Measurements from ENCODE around the gene CDYL2. TPM values are rescaled to one million over a fixed set of nuclear protein-coding genes. Genes with fewer than 3 reads are reported as not detected.

Gene CDYL2
- total RNA-seq, 2 experiments from 2014 or later: 40.7 to 49.0 TPM

DNA sequence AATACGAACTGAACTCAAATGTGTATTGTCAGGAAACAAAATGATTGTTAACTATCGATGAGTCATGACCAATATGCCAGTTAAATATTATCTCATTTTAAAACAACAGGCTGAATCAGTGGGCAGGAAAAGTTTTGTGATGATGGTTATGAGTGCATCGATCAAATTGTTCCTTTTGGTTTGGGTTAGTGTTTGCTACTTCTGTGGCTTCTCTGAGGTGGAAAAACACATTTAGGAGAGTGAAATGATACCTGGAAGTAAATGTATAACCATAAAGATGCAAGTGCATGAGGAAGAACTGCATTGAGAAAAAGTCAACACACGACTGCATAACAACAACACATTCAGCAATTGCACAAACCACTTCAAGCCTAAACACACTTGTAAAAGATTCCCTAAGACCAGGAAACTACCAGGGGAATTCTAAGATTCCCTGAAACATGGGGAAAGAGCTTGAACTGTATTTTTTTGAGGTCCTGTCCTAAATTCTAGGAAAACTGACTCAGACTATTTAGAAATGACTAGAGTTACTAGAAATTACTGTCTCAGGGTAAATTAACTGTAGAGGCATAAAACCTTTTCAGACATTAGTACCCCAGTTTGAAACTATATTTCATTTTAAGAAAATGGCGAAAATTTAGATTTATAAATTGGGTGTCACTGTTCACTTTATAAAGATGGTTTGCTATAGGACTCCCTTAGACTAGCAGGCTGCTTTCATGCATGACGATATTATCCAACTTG lies 44.8 kb downstream of the CDYL2 start:
- ChIA-PET CTCF (no interaction called here), POLR2A (no interaction called here)
- Mint-ChIP-seq H3K4me3 (no peak overlapping the region), H3K9me3 (no peaks in the 10 kb centered on the region), H3K4me1 (peaks cover 13% of the 10 kb centered on the region), H3K36me3 (ENCODE audit: low read depth) (peaks cover 11% of the 10 kb centered on the region), H3K27ac (peak overlapping the region; percentile 5), H3K27me3 (peaks cover 2% of the 10 kb centered on the region)
- no peak for DNase-seq

DNA sequence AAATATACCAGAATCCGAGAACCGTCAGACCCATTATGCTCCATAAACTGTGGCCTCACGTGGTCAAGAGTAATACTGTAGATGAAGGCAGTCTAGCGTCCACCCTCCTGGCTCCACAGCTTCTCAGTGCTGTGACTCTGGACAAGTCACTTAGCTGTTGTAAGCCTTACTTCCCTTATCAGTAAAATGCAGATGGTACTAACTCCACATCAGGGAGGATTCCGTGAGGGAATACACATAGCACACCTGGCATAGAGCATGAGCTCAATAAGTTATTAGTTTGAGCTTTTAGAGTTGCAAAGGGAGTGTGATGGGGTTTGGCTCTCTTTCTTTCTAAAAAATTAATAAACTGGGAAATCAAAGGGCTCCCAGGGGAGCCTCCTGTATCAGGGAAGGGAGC lies 49.9 kb downstream of the CDYL2 start:
- no peak for DNase-seq
- Mint-ChIP-seq H3K27me3 (peaks cover 2% of the 10 kb centered on the region), H3K27ac (no peak overlapping the region), H3K4me3 (no peak overlapping the region), H3K9me3 (no peaks in the 10 kb centered on the region), H3K4me1 (peaks cover 17% of the 10 kb centered on the region), H3K36me3 (ENCODE audit: low read depth) (peaks cover 1% of the 10 kb centered on the region)
- POLR2A ChIA-PET: no interaction called here
- CTCF ChIA-PET: no interaction called here

DNA sequence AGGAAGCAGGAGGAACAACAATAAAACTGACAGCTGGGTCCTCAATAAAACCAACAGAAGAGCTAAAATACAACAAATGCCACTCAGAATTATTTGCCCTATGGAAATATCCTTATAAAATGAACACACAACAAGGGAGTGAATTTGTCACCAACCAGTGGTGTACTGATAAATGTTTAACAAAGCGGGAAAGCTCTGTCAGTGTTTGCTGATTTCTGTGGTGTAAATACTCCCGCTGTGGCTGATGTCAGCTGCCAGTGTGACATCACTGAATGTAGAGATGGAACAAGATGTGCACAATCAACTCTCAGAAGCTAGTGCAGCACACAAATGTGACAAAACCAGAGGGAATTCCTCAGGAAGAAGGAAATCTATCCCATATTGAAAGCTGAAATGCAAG lies 51.9 kb downstream of the CDYL2 start:
- peaks cover 2% of the 10 kb centered on the region for H3K9me3 Mint-ChIP-seq
- H3K4me1 Mint-ChIP-seq: peaks cover 18% of the 10 kb centered on the region
- H3K27me3 Mint-ChIP-seq: peaks cover 2% of the 10 kb centered on the region
- ChIA-PET POLR2A (no interaction called here), CTCF (interaction anchor here (1.0 kb wide), 1 partner anchor 9 kb away, joined by 3 read pairs; no protein-coding TSS in a partner anchor)
- H3K27ac Mint-ChIP-seq: no peak overlapping the region
- H3K4me3 Mint-ChIP-seq: no peak overlapping the region
- DNase-seq: no peak
- H3K36me3 Mint-ChIP-seq (ENCODE audit: low read depth): peaks cover 2% of the 10 kb centered on the region

DNA sequence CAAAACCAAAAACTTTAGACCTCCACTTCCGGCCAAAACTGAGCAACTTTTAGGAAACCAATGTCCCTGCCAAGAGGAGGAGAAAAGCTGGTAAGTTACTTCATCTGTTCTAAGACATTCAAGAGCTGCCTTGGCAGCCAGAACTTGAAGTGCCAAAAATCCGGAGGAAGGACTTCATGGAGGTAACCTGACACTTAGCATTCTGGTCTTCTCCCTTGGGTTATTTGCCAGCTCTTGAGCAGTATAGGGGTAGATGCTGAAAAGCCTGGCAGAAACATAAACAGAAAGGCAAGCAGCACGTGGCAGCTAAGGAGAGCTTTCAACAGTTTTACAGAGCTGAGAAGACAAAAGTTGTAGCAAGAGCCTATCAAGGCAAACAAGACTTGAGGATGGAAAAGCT lies 53.2 kb downstream of the CDYL2 start:
- Mint-ChIP-seq H3K9me3 (peaks cover 5% of the 10 kb centered on the region), H3K27ac (no peak overlapping the region), H3K4me1 (peaks cover 19% of the 10 kb centered on the region), H3K27me3 (peaks cover 2% of the 10 kb centered on the region), H3K36me3 (ENCODE audit: low read depth) (peaks cover 10% of the 10 kb centered on the region), H3K4me3 (no peak overlapping the region)
- no peak for DNase-seq
- ChIA-PET POLR2A (no interaction called here), CTCF (interaction anchor here (0.8 kb wide), 2 partner anchors 150 to 224 kb away, joined by 3 read pairs; no protein-coding TSS in a partner anchor)

DNA sequence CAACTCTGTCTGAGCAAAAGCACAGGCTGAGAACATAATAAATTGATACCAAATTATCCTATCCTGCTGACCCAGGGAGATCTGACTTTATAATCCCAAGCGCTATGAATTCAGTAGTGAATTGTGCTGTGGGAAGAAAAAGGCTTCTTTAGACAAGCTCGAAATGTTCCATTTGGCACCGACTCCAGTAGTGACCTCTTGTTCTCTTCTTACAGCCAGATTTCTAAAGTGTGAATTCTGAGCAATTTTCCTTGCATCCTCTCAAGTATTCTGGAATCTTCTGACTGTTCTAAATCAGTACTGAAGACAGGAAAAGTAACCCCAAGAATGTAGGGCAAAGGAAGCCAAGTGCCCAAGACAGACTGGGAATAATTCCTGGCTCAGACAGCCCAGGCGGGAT lies 58.2 kb downstream of the CDYL2 start:
- Mint-ChIP-seq H3K36me3 (ENCODE audit: low read depth) (peaks cover 27% of the 10 kb centered on the region), H3K4me1 (peaks cover 46% of the 10 kb centered on the region), H3K27me3 (no peaks in the 10 kb centered on the region), H3K27ac (no peak overlapping the region), H3K9me3 (peaks cover 18% of the 10 kb centered on the region), H3K4me3 (no peak overlapping the region)
- no peak for DNase-seq
- ChIA-PET CTCF (interaction anchor here (3.4 kb wide), 1 partner anchor 12 kb away, joined by 12 read pairs; no protein-coding TSS in a partner anchor), POLR2A (no interaction called here)

DNA sequence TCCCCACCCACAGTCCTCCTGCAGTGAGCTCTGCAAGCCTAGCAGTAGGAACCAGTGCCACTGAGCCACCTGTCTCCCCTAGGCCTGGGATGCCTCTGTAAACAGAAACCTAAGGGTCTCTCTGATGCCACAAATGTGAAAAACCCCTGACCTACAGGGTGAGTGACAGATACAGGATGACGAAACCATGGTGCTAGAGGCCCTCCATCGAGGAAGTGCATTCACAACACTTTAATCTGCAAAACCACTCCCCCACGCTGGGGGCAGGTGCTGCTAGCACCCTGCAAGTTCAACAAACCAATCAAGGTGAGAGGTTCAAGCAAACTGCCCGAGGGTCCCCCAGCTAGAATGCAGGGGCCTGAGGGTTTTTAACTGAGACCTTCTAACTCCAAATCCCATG lies 59.5 kb downstream of the CDYL2 start:
- Mint-ChIP-seq H3K9me3 (peaks cover 24% of the 10 kb centered on the region), H3K36me3 (ENCODE audit: low read depth) (peaks cover 34% of the 10 kb centered on the region), H3K27ac (peak overlapping the region; percentile 9), H3K4me3 (no peak overlapping the region), H3K27me3 (no peaks in the 10 kb centered on the region), H3K4me1 (peaks cover 46% of the 10 kb centered on the region)
- ChIA-PET POLR2A (no interaction called here), CTCF (interaction anchor here (3.4 kb wide), 1 partner anchor 10 kb away, joined by 12 read pairs; no protein-coding TSS in a partner anchor)
- DNase-seq: no peak

DNA sequence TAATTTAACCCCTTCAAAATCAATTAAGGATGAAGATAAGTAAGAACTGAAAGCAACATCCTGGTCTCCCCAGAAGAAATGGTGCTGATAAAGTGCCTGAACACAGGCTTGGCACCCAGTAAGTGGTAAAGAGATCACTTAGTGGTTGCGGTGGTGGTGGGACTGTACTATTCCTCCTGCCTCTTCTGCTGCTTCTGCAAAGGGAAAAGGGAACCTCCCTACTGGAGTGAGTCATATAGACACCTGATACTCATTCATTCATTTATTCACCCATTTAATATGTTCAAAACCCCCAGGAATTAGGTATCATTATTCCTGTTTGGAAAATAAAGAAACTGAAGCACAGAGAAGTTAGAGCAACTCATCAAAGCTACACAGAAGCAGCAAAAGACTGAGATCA lies 60.6 kb downstream of the CDYL2 start:
- Mint-ChIP-seq H3K36me3 (ENCODE audit: low read depth) (peaks cover 39% of the 10 kb centered on the region), H3K4me1 (peaks cover 47% of the 10 kb centered on the region), H3K27ac (no peak overlapping the region), H3K27me3 (no peaks in the 10 kb centered on the region), H3K9me3 (peaks cover 26% of the 10 kb centered on the region), H3K4me3 (no peak overlapping the region)
- ChIA-PET POLR2A (no interaction called here), CTCF (interaction anchor here (1.5 to 3.4 kb wide), 2 partner anchors 9 kb away, joined by 3 to 12 read pairs; no protein-coding TSS in a partner anchor)
- DNase-seq: no peak

DNA sequence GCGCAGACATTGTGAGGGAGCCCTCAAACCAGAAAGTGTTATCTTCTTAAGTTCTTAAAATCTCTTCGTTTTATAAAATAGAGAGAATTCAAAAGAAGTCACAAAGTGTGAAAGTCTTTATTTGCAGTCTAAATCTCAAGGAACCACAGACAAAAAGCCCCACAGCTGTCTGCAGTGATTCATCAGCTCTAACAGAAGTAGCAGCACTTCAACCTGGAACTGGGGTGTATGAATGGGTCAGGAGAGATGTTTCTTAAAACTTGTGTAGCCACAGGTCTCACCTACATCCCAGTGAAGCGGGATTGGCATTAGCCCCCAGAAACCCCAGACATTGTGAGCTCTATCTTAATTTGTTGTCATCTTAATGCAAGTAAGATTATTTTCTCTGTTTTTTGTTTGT lies 61.1 kb downstream of the CDYL2 start:
- Mint-ChIP-seq H3K4me1 (peaks cover 45% of the 10 kb centered on the region), H3K9me3 (peaks cover 26% of the 10 kb centered on the region), H3K27me3 (no peaks in the 10 kb centered on the region), H3K4me3 (no peak overlapping the region), H3K36me3 (ENCODE audit: low read depth) (peaks cover 42% of the 10 kb centered on the region), H3K27ac (no peak overlapping the region)
- CTCF ChIA-PET: interaction anchor here (1.5 to 3.4 kb wide), 2 partner anchors 9 kb away, joined by 3 to 12 read pairs; no protein-coding TSS in a partner anchor
- DNase-seq: no peak
- POLR2A ChIA-PET: interaction anchor here (0.7 kb wide), 1 partner anchor 8 kb away, joined by 3 read pairs; no protein-coding TSS in a partner anchor

DNA sequence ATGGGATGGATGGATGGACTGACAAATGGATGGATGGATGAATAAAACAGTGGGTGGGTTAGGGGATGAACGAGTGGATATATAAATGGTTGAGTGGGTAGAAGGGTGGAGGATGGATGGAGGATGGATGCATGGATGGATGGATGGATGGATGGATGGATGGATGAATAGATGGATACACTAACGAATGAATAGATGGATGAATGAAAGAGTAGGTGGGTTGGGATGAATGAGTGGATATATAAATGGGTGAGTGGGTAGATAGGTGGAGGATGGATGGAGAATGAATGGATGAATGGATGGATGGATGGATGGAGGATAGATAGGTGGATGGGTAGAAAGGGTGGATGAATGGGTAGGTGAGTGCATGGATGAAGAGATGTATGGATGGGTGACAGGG lies 62.1 kb downstream of the CDYL2 start:
- no peak for DNase-seq
- ChIA-PET CTCF (no interaction called here), POLR2A (no interaction called here)
- Mint-ChIP-seq H3K27me3 (no peaks in the 10 kb centered on the region), H3K36me3 (ENCODE audit: low read depth) (peaks cover 46% of the 10 kb centered on the region), H3K27ac (no peak overlapping the region), H3K4me3 (no peak overlapping the region), H3K9me3 (peaks cover 21% of the 10 kb centered on the region), H3K4me1 (peaks cover 39% of the 10 kb centered on the region)

DNA sequence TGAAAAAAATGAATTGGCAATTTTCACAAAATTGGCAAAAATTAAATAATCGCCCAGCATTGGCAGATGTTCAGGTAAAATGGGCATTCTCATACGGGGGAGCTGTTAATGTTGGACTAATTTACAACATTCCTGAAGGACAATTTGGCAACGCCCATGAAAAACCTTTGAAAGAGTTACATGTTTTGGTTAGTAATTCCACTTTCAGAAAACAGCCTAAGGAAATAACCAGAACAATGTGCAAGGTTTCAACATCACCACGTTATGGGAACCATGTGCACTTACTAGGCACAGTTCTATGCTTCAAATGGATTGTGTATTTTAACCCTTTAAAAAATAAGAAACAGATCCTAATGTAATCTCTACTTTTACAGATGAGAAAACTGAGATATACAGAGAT lies 62.7 kb downstream of the CDYL2 start:
- Mint-ChIP-seq H3K4me3 (no peak overlapping the region), H3K4me1 (peaks cover 37% of the 10 kb centered on the region), H3K27ac (no peak overlapping the region), H3K36me3 (ENCODE audit: low read depth) (peaks cover 41% of the 10 kb centered on the region), H3K27me3 (no peaks in the 10 kb centered on the region), H3K9me3 (peaks cover 21% of the 10 kb centered on the region)
- DNase-seq: no peak
- POLR2A ChIA-PET: no interaction called here
- CTCF ChIA-PET: interaction anchor here (0.6 kb wide), 1 partner anchor 1928 kb away, joined by 3 read pairs; no protein-coding TSS in a partner anchor

DNA sequence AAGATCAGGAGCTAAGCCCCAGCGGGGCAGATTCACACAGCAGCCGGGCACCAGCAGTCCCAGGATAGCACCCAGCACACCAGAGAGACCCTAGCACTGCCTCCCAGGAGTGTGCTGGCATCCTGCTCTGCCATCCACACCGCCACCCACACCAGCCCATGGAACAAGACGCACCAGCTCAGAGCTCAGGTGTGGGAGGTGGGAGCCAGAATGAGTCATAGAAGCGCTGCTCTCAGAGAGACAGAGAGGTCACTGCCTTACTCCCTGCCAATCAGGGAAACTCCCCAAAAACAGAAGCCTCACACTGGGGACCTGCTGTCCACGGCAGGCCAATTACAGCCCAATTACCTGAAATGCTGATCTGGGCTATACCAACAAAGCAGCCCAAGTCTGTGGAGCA lies 64.9 kb downstream of the CDYL2 start:
- Mint-ChIP-seq H3K27ac (no peak overlapping the region), H3K36me3 (ENCODE audit: low read depth) (peaks cover 39% of the 10 kb centered on the region), H3K4me3 (no peak overlapping the region), H3K9me3 (peaks cover 21% of the 10 kb centered on the region), H3K27me3 (no peaks in the 10 kb centered on the region), H3K4me1 (peaks cover 27% of the 10 kb centered on the region)
- no peak for DNase-seq
- POLR2A ChIA-PET: no interaction called here
- CTCF ChIA-PET: no interaction called here

DNA sequence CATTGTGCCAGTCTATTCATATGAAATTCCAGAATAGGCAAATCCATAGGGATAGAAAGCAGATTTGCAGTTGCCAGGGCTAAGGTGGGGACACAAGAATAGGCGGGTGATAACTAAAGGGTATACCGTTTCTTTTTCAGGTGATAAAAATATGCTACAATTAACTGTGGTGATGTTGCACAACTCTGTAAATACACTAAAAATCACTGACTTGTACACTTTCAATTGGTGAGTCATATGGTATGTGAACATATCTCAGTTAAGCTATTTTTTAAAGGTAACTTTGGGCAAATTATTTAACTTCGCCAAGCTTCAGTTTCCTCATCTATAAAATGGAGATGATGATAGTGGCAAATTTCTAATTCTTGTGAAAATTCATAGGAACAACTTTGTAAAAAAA lies 65.9 kb downstream of the CDYL2 start:
- Mint-ChIP-seq H3K4me3 (no peak overlapping the region), H3K27ac (no peak overlapping the region), H3K27me3 (no peaks in the 10 kb centered on the region), H3K9me3 (peaks cover 24% of the 10 kb centered on the region), H3K36me3 (ENCODE audit: low read depth) (peaks cover 42% of the 10 kb centered on the region), H3K4me1 (peaks cover 21% of the 10 kb centered on the region)
- POLR2A ChIA-PET: no interaction called here
- DNase-seq: no peak
- CTCF ChIA-PET: no interaction called here

DNA sequence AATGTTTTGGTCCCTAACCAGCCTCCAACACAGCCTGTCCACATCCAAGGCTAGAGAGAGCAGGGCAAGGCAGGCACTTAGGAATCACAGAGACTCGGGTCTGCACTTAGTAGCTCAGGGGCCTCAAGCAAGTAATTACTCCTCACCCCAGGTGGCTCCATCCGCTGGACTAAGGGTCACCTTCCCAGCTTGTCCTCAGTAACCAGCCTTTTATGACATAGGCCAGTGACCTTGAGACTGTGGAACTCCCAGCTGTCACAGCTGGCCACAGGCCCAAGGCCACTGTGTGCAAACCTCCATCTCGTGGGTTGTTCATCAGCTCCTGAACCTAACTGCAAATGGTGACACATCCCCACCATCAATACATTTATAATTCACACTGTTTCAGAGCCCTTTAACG lies 68.6 kb downstream of the CDYL2 start:
- Mint-ChIP-seq H3K9me3 (peaks cover 28% of the 10 kb centered on the region), H3K27ac (no peak overlapping the region), H3K36me3 (ENCODE audit: low read depth) (peaks cover 44% of the 10 kb centered on the region), H3K4me3 (no peak overlapping the region), H3K27me3 (no peaks in the 10 kb centered on the region), H3K4me1 (peaks cover 7% of the 10 kb centered on the region)
- ChIA-PET POLR2A (no interaction called here), CTCF (interaction anchor here (2.6 kb wide), 1 partner anchor 9 kb away, joined by 12 read pairs; no protein-coding TSS in a partner anchor)
- DNase-seq: no peak
